ENCODE data around the gene GRK5. TPM values are rescaled to one million over a fixed set of nuclear protein-coding genes. Genes with fewer than 3 reads are reported as not detected.

GRK5 gene
- total RNA-seq, 1 experiment from 2014 or later: 1.2 TPM

- no peak overlapping the region for H3K4me2 ChIP-seq (ENCODE audit: insufficient read depth, insufficient read length, low read length)
Observed at GRCh38 chr10:119199231-119199992, 8.0 kb upstream of the GRK5 start.

More at GRCh38 chr10:119199231-119199992, 8.0 kb upstream of the GRK5 start:
- no peak overlapping the region for H4K91ac ChIP-seq (ENCODE audit: insufficient read length, low read depth, low read length)
- H3K9ac ChIP-seq (ENCODE audit: extremely low read depth, insufficient read length, low read length): no peak overlapping the region
- H2BK5ac ChIP-seq (ENCODE audit: insufficient read length, low read length): no peak overlapping the region
- no peaks in the 10 kb centered on the region for H3K9me3 ChIP-seq (ENCODE audit: control insufficient read depth, low read depth, low read length)
- H3K56ac ChIP-seq (ENCODE audit: insufficient read length, low read depth, low read length): no peak overlapping the region
- no peaks in the 10 kb centered on the region for H3K36me3 Mint-ChIP-seq (ENCODE audit: insufficient read depth in 1 of 3, low read depth in 3 of 3)
- peak; percentile 78 for DNase-seq
- no peaks in the 10 kb centered on the region for H3K79me2 ChIP-seq (ENCODE audit: insufficient read depth, low read length)
- H2BK15ac ChIP-seq (ENCODE audit: low read depth, low read length): no peak overlapping the region
- H3K27me3 ChIP-seq (ENCODE audit: insufficient read depth, low read length): no peaks in the 10 kb centered on the region
- H3K14ac ChIP-seq (ENCODE audit: insufficient read depth, low read length): no peak overlapping the region
- no peaks in the 10 kb centered on the region for H3K79me1 ChIP-seq (ENCODE audit: insufficient read depth, low read depth, low read length, poor library complexity, severe bottlenecking)
- H3K27me3 Mint-ChIP-seq (ENCODE audit: low read depth): peaks cover 13% of the 10 kb centered on the region
- H2BK120ac ChIP-seq (ENCODE audit: low read depth, low read length, poor library complexity, severe bottlenecking): no peak overlapping the region
- H3K27ac Mint-ChIP-seq: no peak overlapping the region
- H2BK20ac ChIP-seq (ENCODE audit: low read depth, low read length, poor library complexity, severe bottlenecking): no peak overlapping the region
- H4K20me1 ChIP-seq (ENCODE audit: control insufficient read depth, insufficient read depth, insufficient read length): no peaks in the 10 kb centered on the region
- no peak overlapping the region for H3K4me3 Mint-ChIP-seq
- H3K4me1 ChIP-seq (ENCODE audit: insufficient read depth, low read length): no peaks in the 10 kb centered on the region
- H2AK5ac ChIP-seq (ENCODE audit: insufficient read length, low read length): no peak overlapping the region
- no peaks in the 10 kb centered on the region for H3K9me3 Mint-ChIP-seq
- no peak overlapping the region for H2AFZ ChIP-seq (ENCODE audit: low read length)
- no peak overlapping the region for H3K23ac ChIP-seq (ENCODE audit: insufficient read length, low read depth, low read length)
- H2BK12ac ChIP-seq (ENCODE audit: insufficient read length, low read depth, low read length): no peak overlapping the region
- H3K4me1 Mint-ChIP-seq: peaks cover 17 to 20% of the 10 kb centered on the region in 2 experiments
- H3T11ph ChIP-seq (ENCODE audit: low read length): no peak overlapping the region
- H4K5ac ChIP-seq (ENCODE audit: insufficient read length, low read depth, low read length): no peak overlapping the region
- no peak overlapping the region for H3K4ac ChIP-seq (ENCODE audit: low read depth, low read length)
- H4K8ac ChIP-seq (replicated peaks; ENCODE audit: insufficient read length, low read depth, low read length): no peak overlapping the region
- H3K18ac ChIP-seq (ENCODE audit: insufficient read length, low read depth, low read length): no peak overlapping the region
- no peak overlapping the region for H3K27ac ChIP-seq (ENCODE audit: insufficient read length, low read depth, low read length)
- no CpG with 5 or more reads among the region's 9 CpGs for WGBS (ENCODE audit: extremely low coverage, insufficient read length, low lambda C conversion rate)
- peak; percentile 79 for TF ChIP-seq CTCF (conservative IDR thresholded peaks at IDR 0.05)
- H3K23me2 ChIP-seq (ENCODE audit: insufficient read length, low read depth, low read length, poor library complexity, severe bottlenecking): no peaks in the 10 kb centered on the region

All from H9 (cell line).